ENCODE results near the gene AHDC1.

DNA sequence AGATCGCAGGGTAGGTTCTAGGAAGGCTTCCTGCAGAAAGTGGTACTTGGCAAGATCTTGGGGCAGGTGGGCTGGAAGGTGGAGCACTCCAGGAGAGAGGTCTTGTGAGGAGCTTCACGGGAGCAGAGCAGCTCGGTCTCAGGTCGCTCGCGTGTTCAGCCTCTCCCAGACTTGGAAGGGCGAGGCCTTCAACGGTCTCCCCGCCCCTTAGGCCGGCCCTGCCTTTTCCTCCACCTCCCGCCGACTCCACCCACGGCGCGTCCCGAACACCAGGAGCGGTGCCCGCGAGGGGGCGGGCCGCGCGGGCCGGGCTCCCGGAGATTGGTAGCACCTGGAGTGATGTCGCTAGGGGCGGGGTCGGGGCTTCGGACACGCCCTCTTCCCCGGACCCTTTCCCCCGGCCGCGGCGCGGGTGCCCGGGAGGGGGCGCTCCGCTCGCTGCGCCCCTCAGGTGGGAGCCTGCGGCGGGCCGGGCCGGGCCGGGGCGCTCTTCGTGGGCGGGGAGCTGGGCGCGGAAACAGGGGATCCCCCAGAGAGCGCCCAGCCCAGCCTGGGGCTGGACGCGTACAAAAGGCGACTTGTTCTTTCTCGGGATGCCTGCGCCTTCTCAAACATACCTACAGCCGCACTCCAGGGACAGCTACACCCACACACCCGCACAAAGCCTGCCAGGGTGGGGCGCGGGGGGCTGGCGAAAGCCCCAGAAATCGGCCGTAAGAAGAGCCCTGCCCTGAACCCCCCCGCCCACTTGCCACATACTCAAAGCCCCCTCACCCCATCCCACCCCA is 35.5 kb downstream of the AHDC1 start:
- TF ChIP-seq, protein P1, sequence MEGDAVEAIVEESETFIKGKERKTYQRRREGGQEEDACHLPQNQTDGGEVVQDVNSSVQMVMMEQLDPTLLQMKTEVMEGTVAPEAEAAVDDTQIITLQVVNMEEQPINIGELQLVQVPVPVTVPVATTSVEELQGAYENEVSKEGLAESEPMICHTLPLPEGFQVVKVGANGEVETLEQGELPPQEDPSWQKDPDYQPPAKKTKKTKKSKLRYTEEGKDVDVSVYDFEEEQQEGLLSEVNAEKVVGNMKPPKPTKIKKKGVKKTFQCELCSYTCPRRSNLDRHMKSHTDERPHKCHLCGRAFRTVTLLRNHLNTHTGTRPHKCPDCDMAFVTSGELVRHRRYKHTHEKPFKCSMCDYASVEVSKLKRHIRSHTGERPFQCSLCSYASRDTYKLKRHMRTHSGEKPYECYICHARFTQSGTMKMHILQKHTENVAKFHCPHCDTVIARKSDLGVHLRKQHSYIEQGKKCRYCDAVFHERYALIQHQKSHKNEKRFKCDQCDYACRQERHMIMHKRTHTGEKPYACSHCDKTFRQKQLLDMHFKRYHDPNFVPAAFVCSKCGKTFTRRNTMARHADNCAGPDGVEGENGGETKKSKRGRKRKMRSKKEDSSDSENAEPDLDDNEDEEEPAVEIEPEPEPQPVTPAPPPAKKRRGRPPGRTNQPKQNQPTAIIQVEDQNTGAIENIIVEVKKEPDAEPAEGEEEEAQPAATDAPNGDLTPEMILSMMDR (IDR thresholded peaks at IDR 0.05): peak; percentile 43 to 94 (median 72)
- TF ChIP-seq POLR2A (IDR thresholded peaks at IDR 0.05): peak; percentile 49 to 67 (median 63)
